ENCODE measurements around the gene KCNN3.

- TF ChIP-seq CTCF (IDR thresholded peaks at IDR 0.05 in 4 of 5, conservative IDR thresholded peaks at IDR 0.05 in 1 of 5) (no peak), POLR2A (IDR thresholded peaks at IDR 0.05) (no peak)
These were observed 140.5 kb downstream of the KCNN3 start for GRCh38 chr1:154729577-154729976.
